Parathyroid adenoma (tissue), 2 donors: ENCODE measurements around the gene PSMD13.
"Not testable (repeated sequence)": the region's sequence is repeated elsewhere in the genome, so short reads cannot be mapped to it uniquely, and the experiment has no call there.

Experiments
- H2AFZ ChIP-seq: fragments of 300-600 bp; sonication (generic); one replicate; pipeline ENCODE4 v1.7.0; 2017; ENCODE audit warnings: antibody characterized with exemption, mild to moderate bottlenecking
- H3K27ac ChIP-seq: fragments of 300-600 bp; sonication (generic); one replicate; pipeline ENCODE4 v1.7.0; 2017
- H3K27me3 ChIP-seq: fragments of 300-600 bp; sonication (generic); one replicate; pipeline ENCODE4 v1.7.0; 2017; ENCODE audit warnings: low read length; ENCODE audit not compliant: control insufficient read depth, insufficient read depth
- H3K36me3 ChIP-seq: fragments of 300-600 bp; sonication (generic); one replicate; pipeline ENCODE4 v1.7.0; 2017; ENCODE audit warnings: low read length; ENCODE audit not compliant: control insufficient read depth, insufficient read depth
- H3K4me1 ChIP-seq: fragments of 300-600 bp; sonication (generic); one replicate; pipeline ENCODE4 v1.7.0; 2017; ENCODE audit warnings: control low read depth
- H3K4me2 ChIP-seq: fragments of 300-600 bp; sonication (generic); one replicate; pipeline ENCODE4 v1.7.0; 2017; ENCODE audit warnings: low read length
- H3K4me3 ChIP-seq: fragments of 300-600 bp; sonication (generic); one replicate; pipeline ENCODE4 v1.7.0; 2017; ENCODE audit warnings: low read depth, low read length
- H3K79me2 ChIP-seq: fragments of 300-600 bp; sonication (generic); one replicate; pipeline ENCODE4 v1.7.0; 2017; ENCODE audit warnings: control low read depth
- H3K9ac ChIP-seq: fragments of 300-600 bp; sonication (generic); one replicate; pipeline ENCODE4 v1.7.0; 2017; ENCODE audit warnings: mild to moderate bottlenecking
- H3K9me3 ChIP-seq: fragments of 300-600 bp; sonication (generic); one replicate; pipeline ENCODE4 v1.7.0; 2017; ENCODE audit warnings: low read length; ENCODE audit not compliant: control insufficient read depth
- CTCF ChIP-seq: fragments of 300-600 bp; sonication (generic); IDR thresholded peaks from one replicate; pipeline ENCODE4 v1.7.0; 2017; ENCODE audit warnings: antibody characterized with exemption, mild to moderate bottlenecking
- donor health status: primary hyperparathyroidism.

Gene PSMD13

DNA sequence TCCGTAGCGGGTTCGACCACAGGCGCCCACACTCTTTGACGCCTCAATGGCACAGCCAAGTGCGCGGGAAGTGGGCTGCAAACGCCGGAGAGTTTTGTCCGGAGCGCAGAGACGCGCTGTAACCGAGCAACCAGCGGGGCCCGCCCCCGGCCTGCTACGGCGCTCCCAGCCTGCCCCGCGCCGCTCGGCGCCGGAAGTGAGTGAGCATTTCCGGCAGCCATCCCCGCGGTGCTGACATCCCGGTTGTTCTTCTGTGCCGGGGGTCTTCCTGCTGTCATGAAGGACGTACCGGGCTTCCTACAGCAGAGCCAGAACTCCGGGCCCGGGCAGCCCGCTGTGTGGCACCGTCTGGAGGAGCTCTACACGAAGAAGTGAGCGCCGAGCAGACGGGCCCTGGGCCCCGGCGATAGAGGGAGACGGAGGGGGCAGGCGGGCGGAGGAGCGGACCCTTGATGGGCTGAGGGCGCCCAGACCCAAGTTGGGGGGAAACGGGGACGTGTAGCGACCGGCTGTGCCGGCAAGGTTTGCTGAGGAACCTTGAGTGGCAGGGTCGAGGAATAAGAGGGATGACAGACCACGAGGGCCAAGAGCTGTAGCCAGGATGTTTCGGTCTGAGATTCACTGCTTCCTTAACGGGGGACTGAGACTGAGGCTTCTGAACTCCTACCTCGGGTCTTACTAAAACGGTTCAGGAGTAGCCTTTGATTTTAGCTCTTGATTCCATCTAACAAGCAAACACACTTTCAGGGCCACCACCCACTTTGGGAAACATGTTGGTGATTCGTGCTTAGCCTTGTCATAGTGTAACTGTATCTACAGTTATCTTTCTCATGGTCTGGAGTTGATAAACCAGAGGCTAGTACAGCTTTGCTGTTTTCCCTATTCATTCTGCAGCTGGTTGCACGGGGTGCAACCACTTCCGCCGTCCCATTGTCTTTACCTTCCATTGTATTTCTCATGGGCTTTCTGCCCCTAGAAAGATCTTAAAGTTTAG lies at the start of gene PSMD13:
PSMD13 (plus strand) TSS at position 203 of the 994 bp plus-strand sequence; CDS start at position 277, 74 bp downstream.
- H3K4me1 ChIP-seq, result peaks cover 6% of the 10 kb centered on the region
- H3K9ac ChIP-seq, result peak within 1 kb of the TSS; percentile 69
- H3K27ac ChIP-seq, result peak within 1 kb of the TSS; percentile 97
- H3K9me3 ChIP-seq, result no peaks in the 10 kb centered on the region
- no peak for TF ChIP-seq CTCF
- peak within 1 kb of the TSS; percentile 74 for H3K4me3 ChIP-seq
- no peaks in the 10 kb centered on the region for H3K27me3 ChIP-seq
- H3K4me2 ChIP-seq, result peak within 1 kb of the TSS; percentile 79
- H3K36me3 ChIP-seq, result no peaks in the 10 kb centered on the region
- peaks cover 12% of the 10 kb centered on the region for H3K79me2 ChIP-seq
- H2AFZ ChIP-seq, result peak within 1 kb of the TSS; percentile 92

DNA sequence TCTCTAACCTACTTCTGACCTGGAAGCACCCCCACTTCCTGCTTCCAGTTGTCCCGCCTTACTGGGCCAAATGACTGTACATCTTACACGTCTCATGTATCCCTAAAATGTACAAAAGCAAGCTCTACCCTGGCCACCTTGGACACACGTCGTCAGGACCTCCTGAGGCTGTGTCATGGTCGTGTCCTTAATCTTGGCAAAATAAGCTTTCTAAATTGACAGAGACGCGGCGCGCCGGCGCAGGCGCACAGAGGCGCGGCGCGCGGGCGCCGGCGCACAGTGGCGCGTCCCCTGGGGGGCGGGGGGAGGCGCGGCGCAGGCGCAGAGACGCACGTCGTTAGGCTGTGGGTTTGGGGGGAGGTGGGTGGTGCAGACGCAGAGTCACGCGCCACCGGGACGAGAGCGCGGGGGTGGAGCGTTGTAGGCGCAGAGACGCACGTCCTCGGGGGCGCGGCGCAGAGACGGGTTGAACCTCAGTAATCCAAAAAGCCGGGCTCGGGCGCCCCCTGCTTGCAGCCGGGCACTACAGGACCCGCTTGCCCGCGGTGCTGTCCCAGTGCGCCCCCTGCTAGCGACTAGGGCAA lies 47.5 kb upstream of the PSMD13 start:
- not testable (repeated sequence) for H3K4me1 ChIP-seq, H3K4me2 ChIP-seq, H3K9ac ChIP-seq, H2AFZ ChIP-seq, H3K27ac ChIP-seq, H3K27me3 ChIP-seq, H3K79me2 ChIP-seq, H3K36me3 ChIP-seq, H3K9me3 ChIP-seq, H3K4me3 ChIP-seq

- not testable (repeated sequence) for H3K36me3 ChIP-seq, H3K9me3 ChIP-seq, H3K4me1 ChIP-seq, H3K4me3 ChIP-seq, H3K79me2 ChIP-seq, H3K4me2 ChIP-seq, H3K27me3 ChIP-seq, H3K9ac ChIP-seq, H3K27ac ChIP-seq, H2AFZ ChIP-seq
Observed at GRCh38 chr11:189843-190311, 46.9 kb upstream of the PSMD13 start.

- H3K4me3 ChIP-seq, H2AFZ ChIP-seq, H3K9me3 ChIP-seq, H3K4me2 ChIP-seq, H3K9ac ChIP-seq, H3K36me3 ChIP-seq, H3K27me3 ChIP-seq, H3K79me2 ChIP-seq, H3K4me1 ChIP-seq, H3K27ac ChIP-seq: not testable (repeated sequence)
Observed at GRCh38 chr11:190546-190945, 46.2 kb upstream of the PSMD13 start.

GRCh38 chr11:191490-192478 lies 45.0 kb upstream of the PSMD13 start:
- H3K4me1 ChIP-seq, H2AFZ ChIP-seq, H3K9me3 ChIP-seq, H3K4me2 ChIP-seq, H3K79me2 ChIP-seq, H3K36me3 ChIP-seq, H3K27me3 ChIP-seq, H3K4me3 ChIP-seq, H3K27ac ChIP-seq, H3K9ac ChIP-seq: not testable (repeated sequence)
- peak; percentile 39 for TF ChIP-seq CTCF

DNA sequence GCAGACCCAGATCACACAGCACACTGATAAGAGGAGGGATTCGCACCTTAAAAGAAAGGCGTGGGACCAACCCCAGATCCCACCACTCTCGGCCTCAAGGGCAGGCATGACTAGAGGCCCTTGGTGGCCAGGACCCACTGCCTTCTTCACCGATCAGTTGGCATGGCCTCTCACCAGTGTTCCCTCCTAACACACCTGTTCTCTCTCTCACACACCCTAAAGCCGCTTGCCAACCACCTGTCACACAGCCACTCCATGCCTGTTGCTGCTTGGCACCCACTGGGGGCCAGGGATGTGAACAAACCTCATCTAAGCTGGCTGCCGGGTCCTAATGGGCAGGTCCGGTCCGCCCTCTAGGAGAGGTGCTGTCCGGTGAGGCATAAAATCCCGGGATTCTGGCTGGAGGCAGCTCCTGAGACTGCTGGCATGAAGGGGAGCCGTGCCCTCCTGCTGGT lies 44.1 kb upstream of the PSMD13 start, which contains the start of gene SCGB1C1:
SCGB1C1 (plus strand) TSS at position 405 of the 455 bp plus-strand sequence; CDS start at position 427, 22 bp downstream.
- H3K27ac ChIP-seq, H3K9me3 ChIP-seq, H3K36me3 ChIP-seq, H3K79me2 ChIP-seq, H3K4me3 ChIP-seq, H3K4me2 ChIP-seq, H3K27me3 ChIP-seq, H3K9ac ChIP-seq, H2AFZ ChIP-seq, H3K4me1 ChIP-seq: not testable (repeated sequence)

DNA sequence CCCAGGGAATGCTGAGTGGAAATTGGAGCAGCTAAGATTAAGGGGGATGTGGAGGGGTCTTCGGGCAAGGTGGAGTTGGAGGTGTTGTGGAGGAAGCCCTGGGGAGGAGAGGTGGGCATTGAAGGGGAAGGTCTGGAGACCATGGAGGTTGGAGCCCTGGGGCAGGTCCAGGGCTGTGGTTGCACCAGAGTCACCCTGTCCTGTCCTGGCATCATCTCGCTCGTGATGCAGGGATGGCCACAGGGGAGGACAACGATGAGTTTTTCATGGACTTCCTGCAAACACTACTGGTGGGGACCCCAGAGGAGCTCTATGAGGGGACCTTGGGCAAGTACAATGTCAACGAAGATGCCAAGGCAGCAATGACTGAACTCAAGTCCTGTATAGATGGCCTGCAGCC lies 43.3 kb upstream of the PSMD13 start:
- not testable (repeated sequence) for H3K36me3 ChIP-seq, H3K9ac ChIP-seq, H3K4me3 ChIP-seq, H3K4me1 ChIP-seq, H3K27me3 ChIP-seq, H2AFZ ChIP-seq, H3K9me3 ChIP-seq, H3K79me2 ChIP-seq, H3K27ac ChIP-seq, H3K4me2 ChIP-seq
